HFF-Myc (cell line): ENCODE data around the gene KRTDAP.

Experiments
- DNase-seq: peaks from one replicate; pipeline ENCODE4 v3.0.0-alpha.2; 2011; ENCODE audit warnings: low read depth; ENCODE audit errors: extremely low read depth
- H3K4me3 ChIP-seq: replicated peaks from 2 replicates; pipeline ENCODE4 v1.5.1; 2011; ENCODE audit warnings: low read depth, mild to moderate bottlenecking, control low read depth, low read length
- TF ChIP-seq, protein P1 (sequence below): IDR thresholded peaks from 2 replicates; pipeline ENCODE4 v1.5.1; 2012; ENCODE audit warnings: mild to moderate bottlenecking, low read depth, low read length, control low read depth; ENCODE audit errors: missing control alignments

The KRTDAP gene

DNA sequence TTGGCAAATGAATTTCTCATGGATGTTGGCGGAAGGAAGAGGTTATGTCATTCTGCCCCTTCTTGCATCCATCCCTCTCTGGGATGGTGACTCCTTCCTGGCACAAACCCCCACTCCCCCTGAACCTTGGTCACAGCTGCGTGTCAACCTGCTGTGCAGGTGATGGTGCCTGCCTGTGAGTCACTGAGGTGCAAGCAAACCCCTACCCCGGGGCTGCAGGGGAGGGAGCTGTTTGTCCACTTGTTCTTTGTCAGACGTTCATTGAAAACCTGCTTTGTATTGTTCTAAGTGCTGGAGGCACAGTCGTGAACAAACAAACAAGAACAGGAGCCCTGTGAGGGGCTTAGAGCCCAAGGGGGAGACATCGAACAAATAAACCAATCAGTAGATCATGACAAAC is 41.0 kb upstream of the KRTDAP start:
- no peak overlapping the region for H3K4me3 ChIP-seq
- TF ChIP-seq, protein P1, sequence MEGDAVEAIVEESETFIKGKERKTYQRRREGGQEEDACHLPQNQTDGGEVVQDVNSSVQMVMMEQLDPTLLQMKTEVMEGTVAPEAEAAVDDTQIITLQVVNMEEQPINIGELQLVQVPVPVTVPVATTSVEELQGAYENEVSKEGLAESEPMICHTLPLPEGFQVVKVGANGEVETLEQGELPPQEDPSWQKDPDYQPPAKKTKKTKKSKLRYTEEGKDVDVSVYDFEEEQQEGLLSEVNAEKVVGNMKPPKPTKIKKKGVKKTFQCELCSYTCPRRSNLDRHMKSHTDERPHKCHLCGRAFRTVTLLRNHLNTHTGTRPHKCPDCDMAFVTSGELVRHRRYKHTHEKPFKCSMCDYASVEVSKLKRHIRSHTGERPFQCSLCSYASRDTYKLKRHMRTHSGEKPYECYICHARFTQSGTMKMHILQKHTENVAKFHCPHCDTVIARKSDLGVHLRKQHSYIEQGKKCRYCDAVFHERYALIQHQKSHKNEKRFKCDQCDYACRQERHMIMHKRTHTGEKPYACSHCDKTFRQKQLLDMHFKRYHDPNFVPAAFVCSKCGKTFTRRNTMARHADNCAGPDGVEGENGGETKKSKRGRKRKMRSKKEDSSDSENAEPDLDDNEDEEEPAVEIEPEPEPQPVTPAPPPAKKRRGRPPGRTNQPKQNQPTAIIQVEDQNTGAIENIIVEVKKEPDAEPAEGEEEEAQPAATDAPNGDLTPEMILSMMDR, result no peak
- no peak for DNase-seq

DNA sequence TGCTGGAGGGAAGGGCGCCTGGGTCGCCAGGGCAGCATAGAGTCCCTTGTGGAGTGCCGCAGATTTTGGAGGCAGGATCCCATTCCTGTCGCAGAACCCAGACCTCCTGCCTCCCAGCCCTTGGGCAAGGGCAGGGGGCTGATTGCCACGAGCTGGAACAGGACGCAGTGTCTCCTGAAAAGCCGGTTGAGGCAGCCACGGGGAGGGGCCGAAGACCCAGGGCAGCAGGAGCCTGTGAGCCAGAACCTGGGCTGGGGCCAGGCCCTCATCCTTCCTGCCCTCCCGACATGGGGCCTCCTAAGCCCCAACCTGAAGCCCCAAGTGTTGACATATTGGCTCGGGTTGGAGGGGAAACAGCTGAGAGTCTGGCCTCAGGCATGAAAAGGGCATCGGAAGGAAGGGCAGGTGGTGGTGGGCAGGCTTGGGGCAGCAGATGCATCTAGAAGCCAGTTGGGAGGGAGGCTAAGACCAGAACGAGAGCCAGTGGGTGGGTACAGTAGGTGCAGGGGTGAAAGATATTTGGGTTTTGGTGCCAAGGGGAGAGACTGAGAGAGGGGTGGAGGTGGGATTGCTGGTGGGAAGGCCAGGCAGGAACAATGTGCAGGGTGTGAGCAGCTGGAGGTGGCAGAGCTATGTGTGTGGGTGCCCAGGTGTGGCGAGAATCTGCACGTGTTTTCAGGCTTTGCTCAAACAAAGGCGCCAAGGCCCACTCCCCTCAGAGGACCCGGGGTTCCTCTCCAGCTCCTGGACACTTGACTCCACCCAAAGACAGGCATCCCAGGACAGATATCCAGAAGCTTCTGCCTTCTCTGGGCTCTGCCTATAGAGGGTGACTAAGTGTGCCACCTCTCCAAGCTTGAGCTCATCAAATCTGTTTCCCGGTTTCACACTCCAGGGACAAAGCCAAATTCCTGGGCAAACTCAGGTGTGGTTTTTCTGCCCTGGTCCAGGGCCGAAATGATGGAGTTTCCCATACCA is 39.3 kb upstream of the KRTDAP start:
- no peak overlapping the region for H3K4me3 ChIP-seq
- DNase-seq, result no peak
- TF ChIP-seq, protein P1, result no peak

DNA sequence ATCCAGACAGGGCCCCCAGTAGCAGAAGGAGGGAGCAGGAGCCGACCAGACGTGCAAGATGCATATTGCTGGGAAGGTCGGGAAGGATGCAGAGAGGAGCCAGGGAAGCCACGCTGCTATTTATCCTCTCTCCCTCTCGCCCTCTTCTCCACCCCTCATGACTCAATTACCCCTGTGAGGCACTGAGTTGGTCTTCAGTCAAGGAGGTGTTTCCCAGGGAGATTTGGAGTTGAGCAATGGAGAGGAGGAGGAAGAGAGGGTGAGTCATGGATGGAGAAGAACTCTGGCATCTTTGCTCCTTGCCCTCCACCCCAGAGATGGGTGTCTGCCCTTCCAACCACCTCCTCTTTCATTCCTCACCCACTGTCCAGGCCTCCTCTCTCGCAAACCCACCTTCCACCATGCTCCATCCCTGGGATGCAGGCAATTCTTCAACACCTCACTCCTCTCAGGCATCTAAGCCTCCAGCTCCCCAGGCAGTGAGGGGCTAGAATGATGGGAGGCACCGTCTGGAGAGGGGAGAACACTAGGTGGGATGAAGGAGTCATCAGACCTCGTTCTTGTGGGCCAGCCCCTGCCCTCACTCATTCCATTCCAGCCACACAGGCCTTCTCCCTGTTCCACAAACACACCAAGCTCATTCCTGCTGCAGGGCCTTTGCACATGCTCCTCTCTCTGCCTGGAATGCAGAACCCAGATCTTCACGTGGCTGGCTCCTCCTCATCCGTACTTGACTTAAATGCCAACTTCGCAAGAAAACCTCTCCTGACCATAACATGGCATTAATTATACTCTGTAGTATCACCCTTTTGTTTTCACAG is 38.2 kb upstream of the KRTDAP start, which contains the start of gene SBSN:
Gene SBSN (minus strand): TSS at position 94 of the 821 bp plus-strand sequence. CDS start 30 bp downstream, at position 64.
- no peak for DNase-seq

DNA sequence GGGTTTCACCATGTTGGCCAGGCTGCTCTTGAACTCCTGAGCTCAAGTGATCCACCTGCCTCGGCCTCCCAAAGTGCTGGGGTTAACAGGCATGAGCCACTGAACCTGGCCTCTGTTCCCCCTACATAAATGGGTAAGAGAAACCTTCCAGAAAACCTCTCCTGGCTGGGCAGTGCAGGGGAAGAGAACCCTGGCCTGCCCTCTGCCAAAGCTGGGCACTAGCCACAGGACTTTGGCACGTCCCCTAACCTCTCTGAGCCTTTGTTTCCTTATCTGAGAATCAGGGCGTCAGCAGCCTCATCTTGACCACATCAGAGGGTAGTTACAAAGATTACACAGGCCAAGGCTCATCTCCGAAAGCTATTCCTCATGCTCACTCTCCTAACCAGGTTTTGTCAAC is 35.6 kb upstream of the KRTDAP start:
- TF ChIP-seq, protein P1, result no peak
- DNase-seq, result no peak
- H3K4me3 ChIP-seq, result no peak overlapping the region

More for the DNA sequence above, 38.2 kb upstream of the KRTDAP start, which contains the start of gene SBSN:
- H3K4me3 ChIP-seq, result no peak within 1 kb of the TSS
- TF ChIP-seq, protein P1, result no peak

DNA sequence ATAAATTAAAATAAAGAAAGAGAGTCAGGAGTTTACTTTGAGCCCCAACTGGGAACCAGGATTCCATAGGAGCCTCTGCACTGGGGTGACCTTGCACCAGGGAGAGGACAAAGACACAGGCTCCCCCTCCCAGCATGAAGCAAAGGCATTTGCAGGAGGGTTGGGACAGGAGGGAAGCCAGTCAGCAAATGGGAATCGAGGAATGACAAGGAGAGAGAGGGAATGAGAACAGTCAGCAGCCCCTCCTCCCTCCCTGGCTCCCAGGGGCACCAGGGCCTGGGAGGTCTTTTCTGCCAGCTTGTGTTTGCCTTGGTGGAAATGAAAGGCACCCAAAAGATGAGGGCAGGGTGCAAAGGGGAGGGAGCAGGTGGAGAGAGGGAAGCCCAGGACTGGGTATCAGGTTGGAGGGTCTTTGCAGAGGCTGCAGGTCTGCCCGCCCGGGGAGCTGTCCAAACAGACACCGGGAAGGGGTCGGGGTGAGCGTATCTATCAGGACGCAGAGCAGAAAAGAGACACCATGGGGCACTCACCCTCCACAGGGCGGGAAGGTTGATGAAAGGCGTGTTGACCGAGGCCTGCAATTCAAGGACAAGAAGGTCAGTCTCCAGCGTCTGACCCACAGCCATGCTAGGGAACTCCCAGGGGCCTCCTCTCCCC is 34.0 kb upstream of the KRTDAP start:
- no peak for DNase-seq
- TF ChIP-seq, protein P1, result no peak
- no peak overlapping the region for H3K4me3 ChIP-seq

DNA sequence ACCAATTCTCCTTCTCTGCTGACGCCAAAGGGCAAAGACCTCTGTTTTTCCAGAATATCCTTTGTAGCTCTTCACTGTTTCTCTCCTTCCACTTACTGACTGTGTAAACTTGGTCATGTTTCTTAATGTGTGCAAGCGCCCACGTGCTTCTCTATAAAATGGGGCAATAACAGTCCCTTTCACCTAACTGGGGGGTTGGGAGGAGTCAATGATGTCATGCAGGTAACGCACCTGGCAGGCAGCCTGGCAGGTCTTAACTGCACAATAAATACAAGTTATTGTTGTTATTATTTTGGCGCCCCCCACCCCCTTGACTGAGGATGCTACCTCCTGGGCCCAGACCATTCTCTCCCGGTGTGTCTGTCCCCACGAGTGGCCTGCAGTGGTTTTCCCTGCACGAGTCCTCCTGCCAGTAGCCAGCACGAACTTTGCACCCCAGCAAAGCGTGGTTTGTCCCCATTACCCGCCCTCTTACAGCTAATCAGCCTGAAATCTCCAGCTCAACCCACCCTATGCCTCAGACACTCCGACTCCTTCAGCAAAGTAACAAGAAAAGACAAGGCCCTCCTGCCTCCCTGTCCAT is 32.6 kb upstream of the KRTDAP start:
- no peak for DNase-seq
- no peak overlapping the region for H3K4me3 ChIP-seq
- TF ChIP-seq, protein P1, result no peak
